Adrenal gland (tissue), 12 donors: ENCODE measurements around the gene GSK3A. TPM values are rescaled to one million over a fixed set of nuclear protein-coding genes. Genes with fewer than 3 reads are reported as not detected.
"Not testable (repeated sequence)": the region's sequence is repeated elsewhere in the genome, so short reads cannot be mapped to it uniquely, and the experiment has no call there.

ENCODE experiments used
- DNase-seq, 7 donors: peaks; one replicate each; pipeline ENCODE4 v3.0.0-alpha.2; 2019 to 2020
- H3K27ac ChIP-seq, 5 donors: fragments of 200-600 bp; sonication (generic) in 4 of 5; 1 replicate in 3 of 5; 2 replicates in 2 of 5; pipeline versions ENCODE4 v1.5.1 to v1.8.0; 2016 to 2020; ENCODE audit warnings: mild to moderate bottlenecking in 1 of 5
- H3K27me3 ChIP-seq: fragments of 200-600 bp; 2 replicates; pipeline ENCODE4 v1.8.0; 2021
- H3K36me3 ChIP-seq, 2 donors: fragments of 200-600 bp; replicated peaks in 1 of 2; 1 replicate in 1 of 2; 2 replicates in 1 of 2; pipeline versions ENCODE4 v1.5.1 to v1.8.0; 2018 to 2022
- H3K4me1 ChIP-seq, 2 donors: fragments of 200-600 bp; replicated peaks in 1 of 2; 1 replicate in 1 of 2; 2 replicates in 1 of 2; pipeline versions ENCODE4 v1.5.1 to v1.8.0; 2018 to 2021
- H3K4me3 ChIP-seq, 4 donors: fragments of 200-600 bp; sonication (generic) in 3 of 4; one replicate each; pipeline ENCODE4 v1.5.1; 2016 to 2018
- H3K9me3 ChIP-seq, 3 donors: fragments of 200-600 bp; sonication (generic) in 1 of 3; replicated peaks in 1 of 3; 1 replicate in 2 of 3; 2 replicates in 1 of 3; pipeline versions ENCODE4 v1.5.1 to v1.8.0; 2016 to 2021
- CTCF ChIP-seq, 6 experiments: fragments of 450-650 bp in 4 of 6; fragments of 200-600 bp in 2 of 6; sonication (generic) in 1 of 6; IDR thresholded peaks; 1 replicate in 5 of 6; 2 replicates in 1 of 6; pipeline versions ENCODE4 v1.5.1 to v1.8.0; 2016 to 2021; ENCODE audit warnings: antibody characterized with exemption in 6 of 6, mild to moderate bottlenecking in 2 of 6, moderate library complexity in 1 of 6
- POLR2A ChIP-seq, 2 donors: fragments of 450-650 bp; IDR thresholded peaks; one replicate each; pipeline ENCODE4 v1.6.1; 2017; ENCODE audit warnings: antibody characterized with exemption in 2 of 2, mild to moderate bottlenecking in 2 of 2, moderate library complexity in 1 of 2
- WGBS, 4 donors: extraction: QIAGEN DNeasy Blood & Tissue Kit in 2 of 4; methylation state at CpG; one replicate each; pipeline versions ENCODE4 v1.1.5 to v1.1.7; 2013 to 2017; 5-methylcytosine and 5-hydroxymethylcytosine counted together
- intact Hi-C, 2 donors: fragments of 100-400 bp; cut with DNase I; formaldehyde crosslinking; loops; one replicate each; pipeline versions ENCODE4 v1.14.1 to v1.15.0; 2022 to 2023
- polyA plus RNA-seq, 3 donors: library from polyadenylated mRNA; stranded (reverse); fragments of 200-250 nt in 2 of 3; fragments of 350-450 nt in 1 of 3; fragmentation: Illumina TruSeq in 1 of 3; extraction: RNeasy Lipid Tissue Mini Kit (QIAGEN cat#74804) in 1 of 3; gene quantifications; one replicate each; pipeline ENCODE4 v1.2.3, GENCODE V29; 2013 to 2014
- total RNA-seq, 9 donors: library from RNA; depleted of rRNA in 4 of 9; stranded (reverse); fragments of >200 nt in 4 of 9; fragments of 120-200 nt in 1 of 9; fragmentation: NEBNext Ultra II Directional in 1 of 9; extraction: Animal tissue kit (Norgen Biotek cat#: 25700) in 1 of 9; gene quantifications; one replicate each; pipeline versions ENCODE4 v1.1.0 to v1.2.4, GENCODE V29; 2013 to 2023
- donor health status: healthy with polysubstance abuse.
- donor health status: Bipolar disorder and iron deficiency.
- donor health status: DM: yes; HTN: yes; CAD: no.
- donor health status: DM: no; HTN: no; CAD: no.
- donor health status: DM: no; HTN: no; CAD: no.
- donor health status: DM: yes; HTN: yes; CAD: no.

The GSK3A gene
- total and polyA plus RNA-seq, 12 donors = 19.5 to 94.9 (median 49.7) TPM

- TF ChIP-seq POLR2A (IDR thresholded peaks at IDR 0.05) (peak in 1 of 2 donors; percentile 38), CTCF (IDR thresholded peaks at IDR 0.05) (peak in 1 of 6 experiments; percentile 14)
- Histone ChIP-seq H3K27me3 (no peaks in the 10 kb centered on the region), H3K9me3 (no peaks in the 10 kb centered on the region), H3K4me1 (peaks cover 24 to 27% of the 10 kb centered on the region in 2 donors), H3K27ac (peak overlapping the region; percentile 45 to 99 (median 95)), H3K4me3 (peak overlapping the region in 2 of 4 donors; percentile 15 to 44), H3K36me3 (peaks cover 0 to 12% of the 10 kb centered on the region in 2 donors)
- WGBS, 4 donors = 7 to 13% (median 7%) methylated on average over 5 to 13 of the region's 13 CpGs
- intact Hi-C loops = loop anchor here in 1 of 2 donors (2.0 kb wide), 1 partner anchor 13 kb away; the partner anchor contains the start of gene ERF
- DNase-seq = peak in 1 of 7 donors; percentile 30
These were observed 25.3 kb upstream of the GSK3A start for GRCh38 chr19:42267644-42268141.

- peak overlapping the region in 1 of 5 donors; percentile 99 for H3K27ac ChIP-seq
- H3K27me3 ChIP-seq, H3K36me3 ChIP-seq, H3K9me3 ChIP-seq, intact Hi-C loops, H3K4me3 ChIP-seq: not testable (repeated sequence)
- DNase-seq = peak in 2 of 7 donors; percentile 32 to 59
- peaks cover 24 to 27% of the 10 kb centered on the region in 2 donors for H3K4me1 ChIP-seq
- WGBS, 4 donors = 90 to 92% (median 91%) methylated on average over 24 to 25 of the region's 25 CpGs
These were observed 24.7 kb upstream of the GSK3A start for GRCh38 chr19:42266928-42267603.

- H3K36me3 ChIP-seq, H3K27ac ChIP-seq, H3K27me3 ChIP-seq, H3K4me3 ChIP-seq, DNase-seq, H3K9me3 ChIP-seq, intact Hi-C loops: not testable (repeated sequence)
- peaks cover 19 to 21% of the 10 kb centered on the region in 2 donors for H3K4me1 ChIP-seq
- WGBS, 4 donors = 84 to 96% (median 85%) methylated on average over 4 of the region's 4 CpGs
These were observed 23.7 kb upstream of the GSK3A start for GRCh38 chr19:42266105-42266504.

GRCh38 chr19:42261763-42262162, 19.4 kb upstream of the GSK3A start:
- Histone ChIP-seq H3K36me3 (no peaks in the 10 kb centered on the region), H3K27me3 (no peaks in the 10 kb centered on the region), H3K27ac (no peak overlapping the region), H3K4me1 (peaks cover 0 to 3% of the 10 kb centered on the region in 2 donors), H3K9me3 (no peaks in the 10 kb centered on the region), H3K4me3 (no peak overlapping the region)
- WGBS, 4 donors = 81 to 91% (median 85%) methylated on average over 3 of the region's 3 CpGs
- DNase-seq = no peak
- intact Hi-C loops = no loop called here
- TF ChIP-seq POLR2A (IDR thresholded peaks at IDR 0.05) (no peak), CTCF (IDR thresholded peaks at IDR 0.05) (no peak)

- 78 to 94% (median 86%) methylated on average over 3 of the region's 3 CpGs for WGBS, 4 donors
These were observed 15.4 kb upstream of the GSK3A start for GRCh38 chr19:42257842-42258241.

More at GRCh38 chr19:42257842-42258241, 15.4 kb upstream of the GSK3A start:
- H3K9me3 ChIP-seq, H3K4me3 ChIP-seq, H3K27me3 ChIP-seq, H3K36me3 ChIP-seq, intact Hi-C loops, H3K27ac ChIP-seq, DNase-seq: not testable (repeated sequence)
- H3K4me1 ChIP-seq = peaks cover 13 to 16% of the 10 kb centered on the region in 2 donors
